Stimulated activated CD8-positive, alpha-beta memory T cell treated with anti-CD3 and anti-CD28 coated beads, Interleukin-2, amount 100 ng/mL, for 1 hour (primary cell): ENCODE data around the gene KLKB1.

Source experiments
- DNase-seq, 2 donors: peaks; one replicate each; pipeline ENCODE4 v3.0.0-alpha.2; 2020; ENCODE audit warnings: low read depth in 2 of 2

KLKB1 gene

DNA sequence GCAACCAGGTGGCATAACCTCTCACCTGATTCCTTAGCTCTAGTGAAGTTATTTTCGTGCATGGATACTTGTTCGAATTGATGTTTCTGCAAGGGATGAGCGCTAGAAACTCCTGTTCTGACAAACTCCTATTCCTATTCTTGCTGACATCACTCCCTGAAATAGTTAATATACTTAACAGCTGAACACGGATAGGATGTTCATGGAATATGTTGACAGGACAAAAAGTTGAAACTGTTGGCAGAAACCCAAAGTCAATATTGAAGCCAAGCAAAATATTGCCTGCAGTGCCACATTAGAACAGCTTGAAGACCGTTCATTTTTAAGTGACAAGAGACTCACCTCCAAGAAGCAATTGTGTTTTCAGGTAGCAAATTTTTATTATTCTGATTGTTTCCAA lies at the start of gene KLKB1:
TSS of gene KLKB1 (plus strand) at position 287 of the 400 bp plus-strand sequence. CDS start 689 bp downstream, outside the sequence.
- no peak for DNase-seq

DNA sequence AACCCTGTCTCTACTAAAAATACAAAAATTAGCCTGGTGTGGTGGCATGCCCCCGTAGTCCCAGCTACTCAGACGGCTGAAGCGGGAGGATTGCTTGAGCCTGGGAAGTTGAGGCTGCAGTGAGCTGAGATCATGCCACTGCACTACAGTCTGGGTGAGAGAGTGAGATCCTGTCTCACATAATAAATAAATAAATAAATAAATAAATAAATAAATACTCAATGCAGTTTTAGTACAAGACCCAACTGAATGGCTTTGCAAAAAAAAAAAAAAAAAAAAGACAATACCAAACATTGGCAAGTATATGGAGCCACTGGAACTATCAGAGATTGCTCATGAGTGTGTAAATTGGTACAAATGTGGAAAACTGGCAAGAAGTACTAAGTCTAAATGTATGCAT lies 39.2 kb upstream of the KLKB1 start:
- DNase-seq = no peak

DNA sequence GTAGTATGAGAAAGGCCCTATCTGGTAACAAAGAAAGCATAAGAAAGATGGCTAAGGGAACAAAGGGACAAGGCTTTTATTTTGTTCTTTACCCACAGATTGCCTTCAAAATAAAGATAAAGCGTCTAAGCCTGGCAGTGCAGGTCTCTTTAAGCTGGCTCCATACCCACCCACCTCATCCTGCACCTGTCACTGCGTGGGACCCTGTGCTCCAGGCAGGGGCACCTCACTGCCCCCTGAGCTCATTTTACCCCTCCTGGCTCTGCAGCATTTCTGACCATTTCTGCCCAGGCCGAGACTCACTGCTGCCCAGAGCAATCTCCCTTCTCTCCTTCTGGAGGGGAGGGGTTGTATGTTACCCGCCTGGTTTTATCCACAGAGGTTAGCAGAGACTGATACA lies 37.7 kb upstream of the KLKB1 start:
- DNase-seq = no peak

DNA sequence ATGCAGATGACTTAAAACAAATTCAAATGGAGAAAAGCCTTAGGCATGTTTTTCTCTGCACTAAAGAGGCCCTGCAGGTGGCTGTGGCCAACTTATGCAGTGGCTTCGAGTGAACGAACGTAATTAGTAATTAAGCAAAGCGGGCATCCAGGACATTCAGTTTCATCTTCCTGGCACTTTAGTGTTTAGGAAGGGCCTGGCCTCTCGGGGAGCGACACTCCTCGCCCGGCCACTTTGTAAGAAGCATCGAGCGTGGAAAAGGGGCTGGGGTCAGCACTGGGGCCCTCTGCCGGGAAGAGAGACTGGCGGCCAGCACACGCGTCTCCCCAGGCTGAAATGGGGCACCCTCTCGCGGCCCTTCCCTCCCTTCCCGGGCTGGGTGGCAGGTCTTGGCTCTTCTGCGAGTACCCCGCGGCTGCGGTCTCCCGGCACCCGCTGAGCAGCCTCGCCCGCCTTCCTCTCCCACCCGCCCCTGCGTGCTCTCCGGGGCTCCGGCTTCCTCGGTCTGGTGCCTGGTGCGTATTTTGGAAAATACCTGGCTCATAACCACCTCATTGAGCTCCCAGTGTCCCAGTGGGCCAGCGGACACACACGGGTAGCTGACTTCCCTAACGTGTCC lies 36.6 kb upstream of the KLKB1 start:
- peak in 1 of 2 donors; percentile 7 for DNase-seq

DNA sequence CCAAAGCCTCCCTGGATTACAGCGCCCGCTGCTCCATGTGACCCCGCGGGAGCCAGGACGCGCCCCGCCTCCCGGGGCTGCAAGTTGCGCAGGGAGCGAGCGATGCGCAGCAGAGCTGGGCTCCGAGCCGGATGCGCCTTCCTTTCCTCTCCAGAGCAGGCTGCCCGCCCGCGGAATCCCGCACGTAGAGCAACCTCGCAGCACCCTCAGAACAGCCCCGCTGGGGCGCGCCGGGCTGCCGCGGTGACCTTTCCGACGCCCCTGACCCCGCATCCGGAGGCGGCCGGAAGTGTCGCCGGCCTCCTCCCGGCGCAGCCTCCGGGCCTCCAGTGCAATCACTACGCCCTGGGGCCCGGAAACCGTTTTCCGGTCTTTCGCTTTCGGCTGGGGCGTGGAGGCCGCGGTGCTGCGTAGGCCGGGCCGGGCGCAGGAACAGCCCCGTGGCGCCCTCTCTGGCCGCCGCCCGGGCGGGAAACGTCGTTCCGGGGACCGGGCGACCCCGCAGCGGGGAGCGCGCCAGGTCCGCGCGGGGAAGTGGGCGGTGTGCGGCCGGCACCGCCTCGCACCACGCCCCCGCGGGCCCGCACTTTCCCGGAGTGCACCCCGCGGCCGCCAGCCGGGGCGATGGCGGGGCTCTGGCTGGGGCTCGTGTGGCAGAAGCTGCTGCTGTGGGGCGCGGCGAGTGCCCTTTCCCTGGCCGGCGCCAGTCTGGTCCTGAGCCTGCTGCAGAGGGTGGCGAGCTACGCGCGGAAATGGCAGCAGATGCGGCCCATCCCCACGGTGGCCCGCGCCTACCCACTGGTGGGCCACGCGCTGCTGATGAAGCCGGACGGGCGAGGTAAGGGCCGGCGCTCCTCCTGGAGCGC lies 35.9 kb upstream of the KLKB1 start, which contains the start of gene CYP4V2:
TSS of gene CYP4V2 (plus strand) at position 368 of the 866 bp plus-strand sequence. CDS start at position 625, 257 bp downstream.
- peak; percentile 65 to 73 for DNase-seq

DNA sequence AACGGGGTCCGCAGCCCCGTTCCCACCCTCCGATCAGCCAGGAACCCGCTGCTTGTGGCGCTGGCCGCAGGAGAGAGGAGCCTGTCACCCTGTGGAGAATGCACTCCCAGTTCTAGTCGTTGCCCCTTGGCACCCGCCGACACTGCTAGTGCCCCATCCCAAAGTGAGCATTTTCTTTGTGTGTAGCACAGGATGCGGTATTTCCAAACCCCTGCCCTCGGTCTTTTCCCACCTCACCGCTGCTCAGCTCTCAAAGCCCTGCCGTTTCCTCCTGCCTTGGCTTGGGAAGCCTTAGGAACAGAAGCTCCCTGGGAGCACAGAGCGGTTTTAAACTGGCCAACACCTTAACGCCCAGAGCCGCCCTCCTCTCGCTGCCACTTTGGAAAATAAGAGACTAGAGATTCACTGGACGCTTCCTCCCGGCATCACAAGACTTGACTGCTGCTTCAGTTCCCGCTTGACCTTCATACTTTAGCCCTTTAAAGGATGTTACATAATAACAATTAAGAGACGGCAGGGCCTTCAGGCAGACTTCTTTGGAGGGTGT lies 35.2 kb upstream of the KLKB1 start:
- DNase-seq = peak; percentile 9 to 13

DNA sequence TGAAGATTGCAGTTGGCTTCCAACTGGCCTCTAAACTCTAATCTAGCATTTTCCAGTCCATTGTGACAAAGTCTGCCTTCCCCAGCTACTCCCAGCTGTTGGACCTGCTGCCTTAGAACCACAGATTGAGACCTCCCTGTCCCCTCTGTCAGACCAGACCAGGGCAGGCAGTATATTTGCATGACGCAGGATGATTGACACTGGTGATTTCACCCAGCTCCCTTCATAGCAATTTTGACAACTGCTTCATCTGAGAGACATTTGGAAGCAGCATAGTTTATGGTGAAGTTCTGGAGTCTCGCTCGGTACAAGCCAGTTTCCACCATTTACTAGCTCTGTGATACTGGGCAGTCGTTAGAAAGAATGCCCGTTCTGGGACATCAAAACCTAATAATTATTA lies 33.5 kb upstream of the KLKB1 start:
- DNase-seq = no peak

DNA sequence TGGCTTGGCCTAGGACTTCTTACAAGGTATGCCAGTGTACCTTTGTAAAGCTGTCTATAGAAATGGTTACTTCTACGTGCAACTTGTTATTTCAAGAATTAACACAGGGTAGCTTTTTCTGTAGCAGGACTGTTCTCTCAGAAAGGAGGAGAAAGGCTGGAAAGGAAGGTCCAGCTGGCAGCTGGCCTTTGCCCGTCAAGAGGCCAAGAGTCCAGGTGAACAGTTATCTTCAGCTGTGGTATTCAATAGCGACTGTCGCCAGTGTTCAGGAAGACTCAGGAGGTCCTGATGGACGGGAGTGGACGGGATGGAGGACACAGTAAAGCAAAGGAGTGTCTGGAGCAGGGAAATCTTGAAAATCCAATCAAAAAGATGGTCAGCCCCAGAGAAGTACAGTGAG lies 31.2 kb upstream of the KLKB1 start:
- no peak for DNase-seq

DNA sequence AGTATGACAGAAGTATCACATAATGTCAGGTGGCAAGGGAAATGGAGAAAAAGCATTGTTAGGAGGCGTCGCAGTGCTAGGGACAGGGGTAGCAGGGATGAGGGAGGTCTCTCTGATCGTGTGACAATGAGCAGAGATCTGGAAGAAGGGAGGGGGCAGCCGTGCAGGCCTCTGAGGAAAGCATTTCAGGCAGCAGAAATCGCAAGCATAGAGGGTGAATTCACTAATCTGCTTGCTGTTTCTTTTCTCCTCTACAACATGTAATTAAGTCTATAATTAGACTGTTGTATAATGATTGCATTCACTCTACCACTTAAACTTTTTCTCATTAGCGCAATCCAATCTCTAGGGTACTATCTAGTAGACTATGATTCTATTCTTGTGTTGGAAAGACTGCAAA lies 26.8 kb upstream of the KLKB1 start:
- no peak for DNase-seq

DNA sequence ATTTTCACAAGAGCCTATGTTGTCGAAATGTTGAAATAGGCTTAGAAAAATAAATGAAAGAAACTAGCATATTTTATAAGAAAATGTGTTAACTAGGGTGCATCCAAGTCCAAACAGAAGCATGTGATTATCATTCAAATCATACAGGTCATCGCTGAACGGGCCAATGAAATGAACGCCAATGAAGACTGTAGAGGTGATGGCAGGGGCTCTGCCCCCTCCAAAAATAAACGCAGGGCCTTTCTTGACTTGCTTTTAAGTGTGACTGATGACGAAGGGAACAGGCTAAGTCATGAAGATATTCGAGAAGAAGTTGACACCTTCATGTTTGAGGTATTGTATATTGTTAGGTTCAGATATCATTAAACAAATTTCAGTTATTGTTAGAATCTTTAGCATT lies 26.3 kb upstream of the KLKB1 start:
- DNase-seq = no peak

DNA sequence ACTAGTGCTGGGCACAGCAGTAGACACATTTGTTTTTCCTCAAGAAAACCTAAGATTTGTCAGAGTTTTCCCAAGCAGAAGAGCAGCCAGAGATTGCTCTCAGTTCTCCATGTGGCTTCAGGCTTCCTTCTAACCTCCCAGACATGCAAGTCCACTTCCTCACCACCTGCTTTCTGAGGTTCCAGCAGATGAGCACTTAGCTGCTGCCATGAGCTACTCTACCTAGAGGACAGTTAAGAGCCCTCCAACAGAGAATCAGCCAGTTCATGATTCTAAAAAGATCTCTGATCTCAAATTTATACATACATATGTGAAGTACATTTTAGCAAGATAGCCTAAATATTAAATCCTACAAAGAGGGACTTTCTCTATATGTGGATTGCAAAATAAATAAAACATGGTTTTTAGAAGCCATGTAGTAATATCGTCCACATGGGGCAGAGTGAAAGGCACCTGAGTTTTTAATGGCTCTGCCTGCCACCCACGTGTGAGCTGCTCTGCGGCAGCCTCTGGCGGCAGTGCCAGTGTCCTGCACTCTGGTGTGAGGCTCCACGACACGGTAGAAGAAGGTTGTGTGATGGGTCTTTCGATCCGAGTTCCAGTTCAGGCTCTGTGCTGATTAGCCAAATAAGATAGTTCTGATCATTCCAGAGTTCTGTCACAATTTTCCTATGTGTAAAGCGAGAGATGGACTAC lies 25.6 kb upstream of the KLKB1 start:
- peak; percentile 23 to 33 for DNase-seq

DNA sequence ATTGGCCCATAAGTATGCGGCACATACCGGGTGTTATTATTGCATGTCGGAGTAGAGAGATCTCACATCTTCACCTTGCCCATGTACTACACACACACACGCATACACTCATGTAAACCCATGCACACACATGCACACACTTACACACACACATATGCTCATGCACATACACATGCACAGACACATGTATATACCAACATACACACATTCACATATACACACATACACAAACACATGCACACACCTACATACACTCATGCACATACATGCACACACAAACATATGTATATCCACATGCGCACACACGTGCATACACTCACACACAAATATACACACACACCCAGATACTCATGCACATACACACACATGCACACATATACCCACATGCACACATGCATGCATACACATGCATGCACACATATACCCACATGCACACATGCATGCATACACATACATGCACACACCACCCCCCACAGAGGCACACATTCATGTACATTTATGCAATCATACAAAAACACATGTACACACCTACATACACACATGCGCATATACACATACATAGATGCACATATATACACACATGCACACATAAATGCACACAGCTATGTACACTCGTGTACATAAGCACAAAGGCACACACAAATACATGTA lies 24.7 kb upstream of the KLKB1 start:
- no peak for DNase-seq

DNA sequence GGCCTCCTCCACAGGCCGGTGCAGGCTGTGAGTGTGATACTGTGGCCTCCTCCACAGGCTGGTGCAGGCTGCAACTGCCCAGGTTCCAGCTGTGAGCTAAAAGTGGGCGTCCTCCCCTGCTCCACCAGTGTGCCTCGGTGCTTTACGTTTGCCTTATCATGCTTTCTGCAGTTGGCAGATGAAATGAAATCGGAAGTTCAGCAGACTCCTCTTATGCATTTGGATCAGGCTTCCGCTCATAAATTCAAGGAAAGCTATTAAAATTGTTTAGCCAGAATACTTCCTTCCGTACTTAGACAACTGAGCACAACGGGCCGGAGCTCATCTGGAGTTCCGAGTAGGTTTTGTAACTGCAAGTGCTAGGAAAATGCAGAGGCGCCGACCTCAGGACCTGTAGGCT lies 23.9 kb upstream of the KLKB1 start:
- DNase-seq = no peak

DNA sequence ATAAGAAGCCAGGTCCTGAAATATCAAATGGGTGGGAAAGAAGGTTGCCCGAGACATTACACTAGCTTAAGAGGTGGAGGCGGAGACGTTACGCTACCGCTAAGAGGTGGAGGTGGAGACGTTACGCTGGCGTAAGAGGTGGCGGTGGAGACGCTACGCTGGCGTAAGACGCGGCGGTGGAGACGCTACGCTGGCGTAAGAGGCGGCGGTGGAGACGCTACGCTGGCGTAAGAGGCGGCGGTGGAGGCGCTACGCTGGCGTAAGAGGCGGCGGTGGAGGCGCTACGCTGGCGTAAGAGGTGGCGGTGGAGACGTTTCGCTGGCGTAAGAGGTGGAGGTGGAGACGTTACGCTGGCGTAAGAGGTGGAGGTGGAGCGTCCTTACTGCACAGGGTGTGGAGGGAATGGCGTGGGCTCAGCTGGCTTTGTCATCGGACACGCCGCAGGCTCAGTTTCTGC lies 23.2 kb upstream of the KLKB1 start:
- DNase-seq = peak in 1 of 2 donors; percentile 39

DNA sequence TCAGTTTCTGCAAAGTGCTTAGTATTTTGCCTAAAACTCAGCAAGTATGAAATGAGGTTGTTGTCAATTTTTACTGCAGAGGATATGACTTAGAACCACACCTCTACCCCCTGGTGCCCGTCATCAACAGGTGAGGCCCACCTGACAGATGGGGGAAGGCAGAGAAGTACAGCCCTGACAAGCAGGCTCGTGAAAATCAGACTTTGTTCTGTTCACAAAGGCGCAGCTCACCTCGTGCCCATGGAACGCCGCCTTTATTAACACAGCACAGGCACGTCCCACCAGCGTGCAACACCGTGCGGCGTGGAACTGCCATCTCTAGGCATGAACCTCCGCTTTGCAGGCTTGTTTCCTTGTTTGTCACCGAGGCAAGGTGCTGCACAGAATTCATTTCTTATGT lies 22.6 kb upstream of the KLKB1 start:
- DNase-seq = no peak

DNA sequence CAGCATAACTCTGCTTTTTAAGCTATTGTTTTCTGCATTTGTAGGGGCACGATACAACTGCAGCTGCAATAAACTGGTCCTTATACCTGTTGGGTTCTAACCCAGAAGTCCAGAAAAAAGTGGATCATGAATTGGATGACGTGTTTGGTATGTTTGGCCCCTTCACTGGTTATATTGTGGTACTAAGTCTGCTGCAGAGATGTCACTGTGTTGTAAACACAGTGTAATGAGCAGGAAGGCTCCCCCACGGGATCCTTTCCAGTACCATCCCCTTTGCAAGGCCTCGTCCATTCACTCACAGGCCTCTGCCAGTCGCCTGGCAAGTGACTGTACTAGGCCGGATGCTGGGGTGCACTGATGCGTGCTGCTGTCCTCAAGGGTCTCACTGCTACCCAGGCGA lies 22.2 kb upstream of the KLKB1 start:
- DNase-seq = no peak

DNA sequence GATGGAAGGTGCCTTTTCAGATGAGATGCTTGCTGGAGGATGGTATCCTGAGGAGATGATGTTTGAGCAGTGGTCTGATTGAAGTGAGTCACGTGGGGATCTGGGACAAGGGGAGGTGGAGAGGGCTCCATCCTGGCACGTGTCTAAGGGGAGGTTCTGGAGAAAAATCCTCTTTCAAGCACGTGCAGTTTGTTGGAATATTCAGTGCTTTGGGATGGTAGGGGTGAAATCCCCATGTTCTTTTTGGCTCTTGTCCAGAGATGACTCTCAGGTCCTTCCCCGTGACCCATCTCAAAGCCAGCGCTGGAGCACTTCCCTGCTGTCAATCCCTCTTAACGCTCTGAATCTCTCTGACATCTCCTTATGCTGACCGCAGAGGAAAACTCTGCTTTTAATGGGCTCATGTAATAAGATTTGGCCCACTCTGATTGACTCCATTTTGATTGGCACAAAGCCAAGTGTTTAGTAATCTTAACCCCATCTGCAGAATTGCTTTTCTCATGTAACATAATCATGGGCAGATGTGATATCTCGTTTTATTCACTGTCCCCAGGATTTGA lies 10.8 kb upstream of the KLKB1 start:
- no peak for DNase-seq

DNA sequence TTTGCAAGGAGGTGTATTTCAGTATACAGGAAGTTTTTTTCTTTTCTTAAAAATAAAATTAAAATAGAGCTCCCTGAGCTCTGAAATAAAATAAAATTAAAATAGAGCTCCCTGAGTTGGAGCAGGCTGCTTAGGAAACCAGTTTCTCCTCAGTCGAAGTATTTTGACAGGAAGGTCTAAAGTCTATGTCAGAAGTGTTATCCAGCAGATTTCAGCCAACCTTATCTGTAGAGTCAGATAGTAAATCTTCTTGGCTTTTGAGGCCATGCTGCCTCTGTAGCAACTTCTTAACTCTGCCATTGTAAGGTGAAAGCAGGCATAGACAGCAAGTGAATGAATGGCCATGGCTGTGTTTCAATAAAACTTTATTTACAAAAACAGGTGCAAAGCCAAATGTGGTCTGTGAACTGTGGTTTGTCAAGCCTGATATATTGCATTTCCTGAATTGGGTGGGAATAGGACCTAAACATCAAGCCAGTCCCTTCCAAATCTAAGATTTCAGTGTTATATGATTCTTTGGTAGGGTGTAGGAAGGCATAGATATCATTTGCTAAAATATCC lies 9.5 kb upstream of the KLKB1 start:
- no peak for DNase-seq

DNA sequence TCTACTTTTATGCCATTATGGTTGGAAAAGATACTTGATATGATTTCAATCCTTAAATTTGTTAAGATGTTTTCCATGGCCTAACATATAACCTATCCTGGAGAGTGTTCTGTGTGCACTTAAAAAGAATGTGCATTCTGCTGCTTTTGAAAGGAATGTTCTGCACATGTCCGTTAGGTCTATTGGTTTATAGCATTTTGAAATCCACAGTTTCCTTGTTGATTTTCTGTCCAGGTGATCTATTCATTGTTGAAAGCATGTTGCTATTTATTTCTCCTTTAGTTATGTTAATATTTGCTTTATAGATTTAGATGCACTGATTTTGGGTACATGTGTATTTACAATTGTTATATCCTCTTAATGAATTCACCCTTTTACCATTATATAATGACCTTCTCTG lies 5.7 kb upstream of the KLKB1 start:
- DNase-seq = no peak

DNA sequence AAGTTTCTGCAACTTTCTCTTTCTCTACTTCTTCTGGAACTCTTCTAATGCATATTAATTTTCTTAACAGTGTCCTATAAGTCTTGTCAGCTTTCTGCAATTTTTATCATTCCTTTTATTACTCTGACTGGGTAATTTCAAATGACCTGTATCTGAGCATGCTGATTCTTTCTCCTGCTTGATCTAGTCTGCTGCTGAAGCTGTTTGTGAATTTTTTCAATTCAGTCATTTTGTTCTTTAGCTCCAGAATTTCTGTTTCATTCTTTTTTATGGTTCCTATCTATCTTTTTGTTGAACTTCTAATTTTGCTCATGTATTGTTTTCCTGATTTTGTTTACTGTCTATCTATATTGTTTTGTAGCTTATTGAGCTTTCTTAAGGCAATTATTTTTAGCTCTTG lies 1.5 kb upstream of the KLKB1 start:
- DNase-seq = no peak
